Measurements from ENCODE around the gene CDHR2.

The CDHR2 gene

GRCh38 chr5:176644878-176645670 lies 95.9 kb downstream of the CDHR2 start:
- DNase-seq = no peak
